ENCODE data around the gene CWF19L2.
"Not testable (repeated sequence)": the region's sequence is repeated elsewhere in the genome, so short reads cannot be mapped to it uniquely, and the experiment has no call there.

Gene CWF19L2

GRCh38 chr11:107442715-107443215 is 14.9 kb downstream of the CWF19L2 start:
- Histone ChIP-seq H3K27me3 (no peaks in the 10 kb centered on the region), H3K27ac (no peak overlapping the region), H3K9ac (no peak overlapping the region), H3K4me3 (no peak overlapping the region), H3K9me3 (0 out of 2 replicates have a peak, but pooled peaks cover 3% of the 10 kb centered on the region), H3K4me1 (no peaks in the 10 kb centered on the region; the same call in 1 of the 2 replicates), H4K20me1 (no peaks in the 10 kb centered on the region), H3K4me2 (no peak overlapping the region), H3K36me3 (peaks cover 70% of the 10 kb centered on the region)
- TF ChIP-seq Cebpa-rat (IDR thresholded peaks at IDR 0.05) = no peak

GRCh38 chr11:107439586-107440167 is 17.9 kb downstream of the CWF19L2 start:
- Histone ChIP-seq H4K20me1 (no peaks in the 10 kb centered on the region), H3K4me1 (no peaks in the 10 kb centered on the region; the same call in 1 of the 2 replicates), H3K4me2 (no peak overlapping the region), H3K9ac (no peak overlapping the region), H3K27ac (no peak overlapping the region), H3K4me3 (no peak overlapping the region), H3K9me3 (0 out of 2 replicates have a peak, but pooled peaks cover 3% of the 10 kb centered on the region), H3K27me3 (no peaks in the 10 kb centered on the region), H3K36me3 (peaks cover 53% of the 10 kb centered on the region)
- no peak for TF ChIP-seq Cebpa-rat (IDR thresholded peaks at IDR 0.05)

GRCh38 chr11:107438148-107438547 is 19.5 kb downstream of the CWF19L2 start:
- Histone ChIP-seq H3K36me3 (peaks cover 37% of the 10 kb centered on the region), H3K4me3 (no peak overlapping the region), H3K9me3 (0 out of 2 replicates have a peak, but pooled peaks cover under 1% of the 10 kb centered on the region), H3K27ac (no peak overlapping the region), H3K9ac (no peak overlapping the region), H4K20me1 (no peaks in the 10 kb centered on the region), H3K4me1 (no peaks in the 10 kb centered on the region; the same call in 1 of the 2 replicates), H3K27me3 (no peaks in the 10 kb centered on the region), H3K4me2 (no peak overlapping the region)
- TF ChIP-seq Cebpa-rat (IDR thresholded peaks at IDR 0.05) = no peak

GRCh38 chr11:107430525-107430924 is 27.1 kb downstream of the CWF19L2 start:
- no peak overlapping the region for H3K27ac ChIP-seq
- H4K20me1 ChIP-seq = no peaks in the 10 kb centered on the region
- peaks cover 24% of the 10 kb centered on the region for H3K36me3 ChIP-seq
- H3K9me3 ChIP-seq = no peaks in the 10 kb centered on the region
- no peak for TF ChIP-seq Cebpa-rat (IDR thresholded peaks at IDR 0.05)
- no peaks in the 10 kb centered on the region for H3K4me1 ChIP-seq
- H3K9ac ChIP-seq = no peak overlapping the region
- no peaks in the 10 kb centered on the region for H3K27me3 ChIP-seq
- H3K4me3 ChIP-seq = no peak overlapping the region
- H3K4me2 ChIP-seq = no peak overlapping the region

- no peak overlapping the region for H3K4me2 ChIP-seq
- no peak overlapping the region for H3K4me3 ChIP-seq
- H3K36me3 ChIP-seq = peaks cover 24% of the 10 kb centered on the region
- no peaks in the 10 kb centered on the region for H3K9me3 ChIP-seq
- no peak overlapping the region for H3K9ac ChIP-seq
- TF ChIP-seq Cebpa-rat (IDR thresholded peaks at IDR 0.05) = no peak
- H3K27me3 ChIP-seq = no peaks in the 10 kb centered on the region
- no peaks in the 10 kb centered on the region for H3K4me1 ChIP-seq
- no peaks in the 10 kb centered on the region for H4K20me1 ChIP-seq
- no peak overlapping the region for H3K27ac ChIP-seq
Observed at GRCh38 chr11:107427569-107428180, 29.9 kb downstream of the CWF19L2 start.

- Histone ChIP-seq H3K4me3 (no peak overlapping the region), H3K4me2 (no peak overlapping the region), H3K27ac (no peak overlapping the region), H3K27me3 (no peaks in the 10 kb centered on the region), H3K36me3 (peaks cover 34% of the 10 kb centered on the region), H3K9ac (no peak overlapping the region), H3K4me1 (no peaks in the 10 kb centered on the region), H3K9me3 (no peaks in the 10 kb centered on the region), H4K20me1 (no peaks in the 10 kb centered on the region)
- no peak for TF ChIP-seq Cebpa-rat (IDR thresholded peaks at IDR 0.05)
Observed at GRCh38 chr11:107413352-107413751, 44.3 kb downstream of the CWF19L2 start.

- H3K9me3 ChIP-seq = no peaks in the 10 kb centered on the region
- no peak overlapping the region for H3K27ac ChIP-seq
- no peak for TF ChIP-seq Cebpa-rat (IDR thresholded peaks at IDR 0.05)
- no peak overlapping the region for H3K9ac ChIP-seq
- no peaks in the 10 kb centered on the region for H3K4me1 ChIP-seq
- H3K27me3 ChIP-seq = no peaks in the 10 kb centered on the region
- H3K4me3 ChIP-seq = no peak overlapping the region
- no peaks in the 10 kb centered on the region for H4K20me1 ChIP-seq
- peaks cover 23% of the 10 kb centered on the region for H3K36me3 ChIP-seq
- H3K4me2 ChIP-seq = no peak overlapping the region
Observed at GRCh38 chr11:107408762-107409211, 48.8 kb downstream of the CWF19L2 start.

GRCh38 chr11:107405260-107405659 is 52.4 kb downstream of the CWF19L2 start:
- H3K27me3 ChIP-seq = no peaks in the 10 kb centered on the region
- no peak overlapping the region for H3K9ac ChIP-seq
- TF ChIP-seq Cebpa-rat (IDR thresholded peaks at IDR 0.05) = no peak
- H3K4me3 ChIP-seq = no peak overlapping the region
- H3K9me3 ChIP-seq = peaks cover 4% of the 10 kb centered on the region; the same call in 1 of the 2 replicates
- no peak overlapping the region for H3K4me2 ChIP-seq
- H3K4me1 ChIP-seq = no peaks in the 10 kb centered on the region
- H3K27ac ChIP-seq = no peak overlapping the region
- H4K20me1 ChIP-seq = no peaks in the 10 kb centered on the region
- peaks cover 16% of the 10 kb centered on the region for H3K36me3 ChIP-seq

GRCh38 chr11:107401131-107401530 is 56.5 kb downstream of the CWF19L2 start:
- not testable (repeated sequence) for H3K27me3 ChIP-seq, H3K4me1 ChIP-seq, H3K27ac ChIP-seq, H4K20me1 ChIP-seq, H3K4me2 ChIP-seq, H3K4me3 ChIP-seq, H3K9ac ChIP-seq
- Histone ChIP-seq H3K9me3 (peaks cover 20% of the 10 kb centered on the region), H3K36me3 (peaks cover 42% of the 10 kb centered on the region)

- H3K4me1 ChIP-seq = no peaks in the 10 kb centered on the region
- no peak overlapping the region for H3K4me3 ChIP-seq
- H4K20me1 ChIP-seq = no peaks in the 10 kb centered on the region
- H3K36me3 ChIP-seq = peaks cover 39% of the 10 kb centered on the region
- no peak for TF ChIP-seq Cebpa-rat (IDR thresholded peaks at IDR 0.05)
- peaks cover 16% of the 10 kb centered on the region; the same call in 1 of the 2 replicates for H3K9me3 ChIP-seq
- H3K27me3 ChIP-seq = no peaks in the 10 kb centered on the region
- no peak overlapping the region for H3K27ac ChIP-seq
- no peak overlapping the region for H3K9ac ChIP-seq
- no peak overlapping the region for H3K4me2 ChIP-seq
Observed at GRCh38 chr11:107397357-107397756, 60.3 kb downstream of the CWF19L2 start.
